ENCODE measurements around the gene ANKRD66.

DNA sequence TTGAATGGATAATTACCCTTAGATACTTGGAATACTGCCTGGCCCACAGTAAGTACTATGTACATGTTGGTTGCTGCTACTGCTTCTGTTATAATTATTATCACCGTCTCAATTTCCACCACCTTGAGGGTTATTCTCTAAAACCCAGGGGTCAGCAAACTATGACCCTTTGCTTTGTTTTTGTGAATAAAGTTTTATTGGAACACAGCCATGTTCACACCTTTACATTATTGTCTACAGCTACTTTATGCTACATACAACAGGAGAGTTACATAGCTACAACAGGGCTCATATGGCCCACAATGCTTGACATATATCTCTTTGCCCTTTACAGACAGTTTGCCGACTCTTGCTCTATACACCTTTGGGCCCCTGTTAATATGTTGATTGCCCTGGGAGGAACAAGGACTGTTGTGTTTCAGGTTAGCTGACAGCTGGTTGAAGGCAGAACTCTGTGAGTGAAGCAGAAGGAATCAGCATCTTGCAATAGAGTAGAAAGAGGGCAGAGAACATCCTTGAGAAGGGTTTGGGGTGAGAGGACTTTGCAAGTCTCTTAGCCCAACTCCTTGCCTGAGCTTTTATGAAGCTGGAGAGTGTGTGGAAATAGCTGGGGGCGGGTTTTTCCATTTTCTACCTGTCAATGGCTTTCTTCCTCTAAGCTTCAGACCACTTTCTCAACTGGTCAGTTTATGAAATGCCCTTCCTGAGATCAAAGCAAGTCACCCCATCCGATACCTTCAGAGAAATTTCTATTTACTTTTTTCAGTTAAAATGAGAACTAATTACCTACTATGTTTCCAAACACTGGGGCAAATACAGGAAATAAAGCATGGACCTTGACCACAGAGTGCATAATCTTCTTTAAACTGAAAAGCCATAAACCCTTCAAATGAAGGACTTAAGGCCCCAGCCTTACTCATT is 43.0 kb downstream of the ANKRD66 start:
- TF ChIP-seq CTCF (IDR thresholded peaks at IDR 0.05) (no peak), POLR2A (IDR thresholded peaks at IDR 0.05) (no peak)

All from testis (tissue), 2 donors.